ENCODE data around the gene UQCRC2. TPM values are rescaled to one million over a fixed set of nuclear protein-coding genes. Genes with fewer than 3 reads are reported as not detected.

UQCRC2 gene
- total RNA-seq, 1 experiment from 2014 or later: 299 TPM

DNA sequence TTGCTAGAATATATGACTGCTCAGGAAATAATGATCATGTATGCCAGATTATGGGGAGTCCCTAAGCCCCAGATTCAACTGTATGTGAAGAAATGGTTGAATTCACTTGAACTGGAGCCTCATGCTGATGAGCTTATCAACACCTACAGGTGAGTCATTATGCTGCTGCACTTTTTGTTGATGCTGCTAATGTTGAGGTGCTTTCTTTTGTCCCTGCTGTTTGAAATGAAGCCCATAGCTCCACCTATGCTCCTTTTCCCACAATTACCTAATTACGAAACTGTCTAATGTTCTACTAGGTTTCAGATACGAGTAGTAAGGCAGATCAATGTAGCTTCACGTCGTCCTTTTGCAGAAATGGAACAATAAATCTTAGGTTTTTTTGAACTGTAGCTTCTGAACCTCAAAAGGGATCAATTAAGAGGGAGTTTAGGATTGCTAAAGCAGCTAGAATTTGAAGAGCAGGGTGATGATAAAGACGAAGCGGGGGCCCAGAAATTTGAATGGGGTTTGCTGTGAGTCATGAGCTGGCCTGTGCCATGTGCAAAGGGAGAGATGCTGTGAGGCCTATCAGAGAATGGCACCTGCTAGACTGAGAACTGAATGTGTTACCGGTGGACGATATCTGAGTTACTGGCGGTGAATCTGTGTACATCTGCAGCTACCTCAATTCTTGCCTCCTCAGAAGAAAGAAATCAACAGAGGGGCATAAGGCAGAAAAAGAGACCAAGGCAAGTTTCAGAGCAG is 6.1 kb upstream of the UQCRC2 start:
- H3K27me3 ChIP-seq (ENCODE audit: insufficient read depth, low read depth): no peaks in the 10 kb centered on the region
- ChIA-PET CTCF (no interaction called here), POLR2A (ENCODE audit: unreplicated experiment) (no interaction called here)
- H3K4me2 ChIP-seq: no peak overlapping the region; the same call in 1 of the 2 replicates
- no peaks in the 10 kb centered on the region for H3K9me3 ChIP-seq (ENCODE audit: insufficient read depth, low read depth)
- H4K20me1 ChIP-seq (ENCODE audit: insufficient read depth): no peaks in the 10 kb centered on the region
- peaks cover 23% of the 10 kb centered on the region for H3K79me2 ChIP-seq (ENCODE audit: low read depth)
- no TSS peak for BruUV-seq (replicated peaks)
- intact Hi-C loops (cut with micrococcal nuclease; ENCODE audit: unreplicated experiment): no loop called here
- no peak overlapping the region for H3K4me3 ChIP-seq
- H2AFZ ChIP-seq: no peak overlapping the region
- peak in 1 of 2 experiments; percentile 59 for DNase-seq
- H3K9me2 ChIP-seq (ENCODE audit: insufficient read depth): 0 out of 2 replicates have a peak, but pooled peaks cover 4% of the 10 kb centered on the region
- TF ChIP-seq, protein P1, sequence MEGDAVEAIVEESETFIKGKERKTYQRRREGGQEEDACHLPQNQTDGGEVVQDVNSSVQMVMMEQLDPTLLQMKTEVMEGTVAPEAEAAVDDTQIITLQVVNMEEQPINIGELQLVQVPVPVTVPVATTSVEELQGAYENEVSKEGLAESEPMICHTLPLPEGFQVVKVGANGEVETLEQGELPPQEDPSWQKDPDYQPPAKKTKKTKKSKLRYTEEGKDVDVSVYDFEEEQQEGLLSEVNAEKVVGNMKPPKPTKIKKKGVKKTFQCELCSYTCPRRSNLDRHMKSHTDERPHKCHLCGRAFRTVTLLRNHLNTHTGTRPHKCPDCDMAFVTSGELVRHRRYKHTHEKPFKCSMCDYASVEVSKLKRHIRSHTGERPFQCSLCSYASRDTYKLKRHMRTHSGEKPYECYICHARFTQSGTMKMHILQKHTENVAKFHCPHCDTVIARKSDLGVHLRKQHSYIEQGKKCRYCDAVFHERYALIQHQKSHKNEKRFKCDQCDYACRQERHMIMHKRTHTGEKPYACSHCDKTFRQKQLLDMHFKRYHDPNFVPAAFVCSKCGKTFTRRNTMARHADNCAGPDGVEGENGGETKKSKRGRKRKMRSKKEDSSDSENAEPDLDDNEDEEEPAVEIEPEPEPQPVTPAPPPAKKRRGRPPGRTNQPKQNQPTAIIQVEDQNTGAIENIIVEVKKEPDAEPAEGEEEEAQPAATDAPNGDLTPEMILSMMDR (conservative IDR thresholded peaks at IDR 0.05): no peak
- no peak for TF ChIP-seq EZH2 (IDR thresholded peaks at IDR 0.05; ENCODE audit: low read depth)
- peaks cover 6% of the 10 kb centered on the region; the same call in 1 of the 2 replicates for H3F3A ChIP-seq (ENCODE audit: insufficient read depth, low read depth)
- H3K27ac ChIP-seq: no peak overlapping the region
- peaks cover 8% of the 10 kb centered on the region for H3K4me1 ChIP-seq (replicated peaks; ENCODE audit: insufficient read depth)
- H3K36me3 ChIP-seq (ENCODE audit: low read depth): no peaks in the 10 kb centered on the region

GRCh38 chr16:21949713-21950260 is 3.4 kb upstream of the UQCRC2 start:
- intact Hi-C loops (cut with micrococcal nuclease; ENCODE audit: unreplicated experiment): no loop called here
- no peak for TF ChIP-seq EZH2 (IDR thresholded peaks at IDR 0.05; ENCODE audit: low read depth)
- CTCF ChIA-PET: interaction anchor here (0.6 kb wide), 2 partner anchors 128 to 149 kb away, joined by 5 to 9 read pairs; no protein-coding TSS in a partner anchor

DNA sequence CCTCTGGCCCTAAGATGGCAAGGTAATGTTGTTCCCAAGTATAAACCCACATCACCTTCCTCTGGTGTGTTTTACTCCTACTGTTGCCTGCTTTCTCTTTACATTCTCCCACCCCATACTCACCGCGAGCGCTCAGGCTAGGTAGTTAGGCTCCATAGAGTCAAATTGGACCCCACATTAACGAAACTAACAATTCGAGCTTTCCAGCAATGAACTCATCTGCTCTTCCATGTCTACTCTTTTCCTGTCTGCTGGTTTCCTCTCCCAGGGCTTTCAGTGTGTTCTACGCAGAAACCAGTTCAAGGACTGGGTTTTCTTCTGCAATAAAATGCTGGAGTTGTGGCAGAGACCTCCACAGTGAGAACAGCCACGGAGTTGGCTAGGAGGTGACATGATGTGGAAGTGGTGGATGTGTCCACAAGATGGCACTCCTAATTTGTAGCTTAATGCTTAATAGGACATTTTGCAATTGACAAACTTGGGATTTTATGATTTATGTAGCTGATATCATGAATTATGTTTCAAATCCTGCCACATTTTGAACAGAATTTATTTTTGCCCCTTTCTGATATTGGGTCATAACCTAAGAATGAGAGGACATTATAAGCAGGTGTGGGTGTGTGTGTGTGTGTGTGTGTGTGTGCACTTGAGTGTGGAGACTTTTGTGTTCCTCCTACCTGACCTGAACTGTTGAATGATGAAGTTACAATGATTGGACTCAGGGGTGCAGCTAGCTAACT is 2.2 kb upstream of the UQCRC2 start:
- H3K36me3 ChIP-seq (ENCODE audit: low read depth): no peaks in the 10 kb centered on the region
- peak; percentile 15 to 41 for DNase-seq
- H3K79me2 ChIP-seq (ENCODE audit: low read depth): peaks cover 56% of the 10 kb centered on the region
- no peak overlapping the region for H3K27ac ChIP-seq
- peaks cover 14% of the 10 kb centered on the region for H3K4me1 ChIP-seq (replicated peaks; ENCODE audit: insufficient read depth)
- H2AFZ ChIP-seq: no peak overlapping the region
- no TSS peak for BruUV-seq (replicated peaks)
- no peak overlapping the region for H3K4me3 ChIP-seq
- peaks cover 9% of the 10 kb centered on the region; the same call in 1 of the 2 replicates for H3F3A ChIP-seq (ENCODE audit: insufficient read depth, low read depth)
- TF ChIP-seq, protein P1 (conservative IDR thresholded peaks at IDR 0.05): peak; percentile 54; the same call in 1 of the 2 replicates
- TF ChIP-seq EZH2 (IDR thresholded peaks at IDR 0.05; ENCODE audit: low read depth): no peak
- H3K4me2 ChIP-seq: peak overlapping the region; percentile 97; the same call in 1 of the 2 replicates
- intact Hi-C loops (cut with micrococcal nuclease; ENCODE audit: unreplicated experiment): no loop called here
- POLR2A ChIA-PET (ENCODE audit: unreplicated experiment): no interaction called here
- H4K20me1 ChIP-seq (ENCODE audit: insufficient read depth): 0 out of 2 replicates have a peak, but pooled peaks cover 3% of the 10 kb centered on the region
- H3K9me3 ChIP-seq (ENCODE audit: insufficient read depth, low read depth): no peaks in the 10 kb centered on the region
- no peaks in the 10 kb centered on the region for H3K9me2 ChIP-seq (ENCODE audit: insufficient read depth)
- CTCF ChIA-PET: interaction anchor here (0.5 to 1.0 kb wide), 5 partner anchors 127 to 1545 kb away, joined by 3 to 6 read pairs (median 3); no protein-coding TSS in a partner anchor
- H3K27me3 ChIP-seq (ENCODE audit: insufficient read depth, low read depth): no peaks in the 10 kb centered on the region

More at GRCh38 chr16:21949713-21950260, 3.4 kb upstream of the UQCRC2 start:
- no peak for DNase-seq
- peaks cover 45% of the 10 kb centered on the region for H3K79me2 ChIP-seq (ENCODE audit: low read depth)
- 0 out of 2 replicates have a peak, but pooled peaks cover 3% of the 10 kb centered on the region for H4K20me1 ChIP-seq (ENCODE audit: insufficient read depth)
- no peaks in the 10 kb centered on the region for H3K27me3 ChIP-seq (ENCODE audit: insufficient read depth, low read depth)
- no peak overlapping the region for H3K4me3 ChIP-seq
- no peak overlapping the region for H3K27ac ChIP-seq
- no peaks in the 10 kb centered on the region for H3K9me3 ChIP-seq (ENCODE audit: insufficient read depth, low read depth)
- no peaks in the 10 kb centered on the region for H3K9me2 ChIP-seq (ENCODE audit: insufficient read depth)
- no TSS peak for BruUV-seq (replicated peaks)
- peaks cover 9% of the 10 kb centered on the region; the same call in 1 of the 2 replicates for H3F3A ChIP-seq (ENCODE audit: insufficient read depth, low read depth)
- H3K4me2 ChIP-seq: no peak overlapping the region
- H3K4me1 ChIP-seq (replicated peaks; ENCODE audit: insufficient read depth): peaks cover 14% of the 10 kb centered on the region
- POLR2A ChIA-PET (ENCODE audit: unreplicated experiment): interaction anchor here (0.7 kb wide), 1 partner anchor 40 kb away, joined by 6 read pairs; no protein-coding TSS in a partner anchor
- H2AFZ ChIP-seq: no peak overlapping the region
- H3K36me3 ChIP-seq (ENCODE audit: low read depth): no peaks in the 10 kb centered on the region

All from PC-9 (cell line).